Stimulated activated CD8-positive, alpha-beta memory T cell treated with anti-CD3 and anti-CD28 coated beads, Interleukin-7, amount 100 ng/mL, for 1 hour (primary cell): ENCODE results near the gene LGALS7.
"Not testable (repeated sequence)": the region's sequence is repeated elsewhere in the genome, so short reads cannot be mapped to it uniquely, and the experiment has no call there.

ENCODE experiments used
- DNase-seq, 2 donors: peaks; one replicate each; pipeline ENCODE4 v3.0.0-alpha.2; 2020; ENCODE audit warnings: low read depth in 2 of 2

Gene LGALS7

GRCh38 chr19:38799104-38799503 is 25.8 kb upstream of the LGALS7 start:
- no peak for DNase-seq

- DNase-seq: not testable (repeated sequence)
Observed at GRCh38 chr19:38797781-38798180, 24.5 kb upstream of the LGALS7 start.

- no peak for DNase-seq
Observed at GRCh38 chr19:38796154-38796553, 22.8 kb upstream of the LGALS7 start.

- no peak for DNase-seq
Observed at GRCh38 chr19:38795549-38795948, 22.2 kb upstream of the LGALS7 start.

DNA sequence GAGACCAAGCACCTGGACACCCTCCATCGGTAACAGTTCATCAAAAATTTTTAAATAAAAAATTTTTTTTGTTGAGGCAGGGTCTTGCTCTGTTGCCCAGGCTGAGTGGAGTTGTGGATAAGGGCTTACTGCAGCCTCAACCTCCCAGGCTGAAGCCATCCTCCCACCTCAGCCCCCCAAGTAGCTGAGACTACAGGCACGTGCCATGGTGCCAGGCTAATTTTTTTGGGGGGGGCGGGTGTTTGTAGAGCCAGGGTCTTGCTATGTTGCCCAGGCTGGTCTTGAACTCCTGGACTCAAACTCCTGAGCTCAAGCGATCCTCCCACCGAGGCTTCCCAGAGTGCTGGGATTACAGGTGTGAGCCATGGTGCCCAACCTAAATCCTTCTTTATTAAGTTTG is 20.4 kb upstream of the LGALS7 start:
- no peak for DNase-seq

DNA sequence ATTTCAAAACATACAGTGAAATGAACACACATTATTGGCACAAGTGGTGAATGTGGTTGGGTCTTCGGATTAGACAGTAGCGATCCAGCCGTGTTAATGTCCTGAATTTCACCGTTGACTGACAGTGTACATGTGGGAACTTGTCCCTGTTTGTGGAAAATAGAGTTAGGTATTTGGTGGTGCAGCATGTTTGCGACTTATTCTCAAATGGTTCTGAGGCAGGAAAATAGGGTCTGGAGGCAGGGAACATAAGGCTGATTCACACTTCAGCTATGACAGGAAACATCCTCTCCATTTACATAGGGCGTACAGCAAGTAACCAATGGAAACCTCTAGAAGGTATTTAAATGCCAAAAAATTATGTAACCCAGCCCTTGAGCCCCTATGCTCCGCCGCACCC is 19.9 kb upstream of the LGALS7 start:
- no peak for DNase-seq

- DNase-seq: peak in 1 of 2 donors; percentile 15
Observed at GRCh38 chr19:38792250-38793111, 19.2 kb upstream of the LGALS7 start.

DNA sequence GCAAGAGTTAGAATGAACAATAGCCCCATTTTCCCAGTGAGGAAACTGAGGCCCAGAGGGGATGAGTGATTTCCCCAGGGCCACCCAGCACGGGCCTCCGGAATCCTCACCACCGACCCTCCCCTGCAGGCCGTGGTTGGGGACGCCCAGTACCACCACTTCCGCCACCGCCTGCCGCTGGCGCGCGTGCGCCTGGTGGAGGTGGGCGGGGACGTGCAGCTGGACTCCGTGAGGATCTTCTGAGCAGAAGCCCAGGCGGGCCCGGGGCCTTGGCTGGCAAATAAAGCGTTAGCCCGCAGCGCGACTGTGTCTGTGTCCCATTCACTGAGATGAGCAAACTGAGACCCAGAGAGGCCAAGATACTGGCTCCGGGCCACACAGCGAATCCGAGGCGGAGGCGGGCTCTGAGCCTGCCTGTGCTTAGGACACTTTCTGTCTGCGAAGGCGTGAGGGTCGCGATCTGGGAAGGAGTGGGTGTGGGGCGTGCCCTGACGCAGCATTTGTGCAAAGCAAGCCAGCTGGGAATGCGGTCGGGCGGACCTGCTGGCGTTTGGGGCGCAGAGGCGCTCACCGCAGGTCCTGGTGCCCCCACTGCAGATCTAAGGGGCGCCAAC is 18.2 kb upstream of the LGALS7 start:
- not testable (repeated sequence) for DNase-seq

DNA sequence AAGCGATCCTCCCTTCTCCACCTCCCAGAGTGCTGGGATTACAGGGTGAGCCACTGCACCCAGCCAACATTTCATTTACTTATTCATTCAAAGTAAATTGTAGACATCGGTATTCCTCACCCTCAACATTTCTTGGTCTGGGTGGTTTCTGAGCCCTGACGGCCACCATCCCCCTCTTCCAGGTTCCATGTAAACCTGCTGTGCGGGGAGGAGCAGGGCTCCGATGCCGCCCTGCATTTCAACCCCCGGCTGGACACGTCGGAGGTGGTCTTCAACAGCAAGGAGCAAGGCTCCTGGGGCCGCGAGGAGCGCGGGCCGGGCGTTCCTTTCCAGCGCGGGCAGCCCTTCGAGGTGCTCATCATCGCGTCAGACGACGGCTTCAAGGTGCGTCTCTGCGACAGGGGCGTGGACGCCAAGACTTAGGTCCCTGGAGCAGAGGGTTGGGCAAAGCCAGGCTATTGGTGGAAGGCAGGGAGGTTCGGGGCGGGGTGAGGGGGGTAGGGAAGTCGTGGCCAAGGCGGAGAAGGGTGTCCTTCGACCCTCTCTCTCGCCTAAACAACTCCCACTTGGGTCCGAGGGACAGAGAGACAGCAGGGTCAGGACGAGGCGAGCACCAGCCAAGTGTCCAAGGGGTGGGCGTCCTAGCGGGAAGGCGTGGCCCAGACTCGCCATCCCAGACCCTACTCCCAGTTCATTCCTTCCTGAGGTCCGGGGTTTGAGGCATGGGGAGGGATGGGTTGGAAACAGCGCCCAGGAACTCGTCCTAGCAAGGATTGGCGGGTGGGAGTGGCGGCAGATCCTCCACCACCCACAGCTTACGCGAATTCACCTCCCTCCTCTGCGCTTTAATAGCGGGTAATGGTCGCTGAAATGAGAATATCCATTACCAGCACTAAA is 17.4 kb upstream of the LGALS7 start:
- DNase-seq: not testable (repeated sequence)

GRCh38 chr19:38788478-38789243 is 15.3 kb upstream of the LGALS7 start, which contains the start of gene LGALS7B:
LGALS7B (plus strand) TSS chr19:38789200; CDS start chr19:38789227, 27 bp downstream.
- DNase-seq: no peak

GRCh38 chr19:38786572-38787265 is 13.4 kb upstream of the LGALS7 start:
- DNase-seq: no peak

DNA sequence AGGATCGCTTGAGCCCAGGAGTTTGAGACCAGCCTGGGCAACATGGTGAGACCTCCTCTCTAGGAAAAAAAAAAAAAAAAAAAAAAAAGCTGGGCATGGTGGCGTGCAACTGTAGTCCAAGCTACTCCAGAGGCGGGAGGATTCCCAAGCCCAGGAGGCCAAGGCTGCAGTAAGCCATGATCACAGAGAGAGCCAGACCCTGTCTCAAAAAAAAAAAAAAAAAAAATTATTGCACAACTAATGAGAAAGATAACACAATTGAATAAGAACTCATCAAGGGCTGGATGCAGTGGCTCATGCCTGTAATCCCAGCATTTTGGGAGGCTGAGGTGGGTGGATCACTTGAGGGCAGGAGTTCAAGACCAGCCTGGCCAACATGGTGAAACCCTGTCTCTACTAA is 12.7 kb upstream of the LGALS7 start:
- DNase-seq: not testable (repeated sequence)

DNA sequence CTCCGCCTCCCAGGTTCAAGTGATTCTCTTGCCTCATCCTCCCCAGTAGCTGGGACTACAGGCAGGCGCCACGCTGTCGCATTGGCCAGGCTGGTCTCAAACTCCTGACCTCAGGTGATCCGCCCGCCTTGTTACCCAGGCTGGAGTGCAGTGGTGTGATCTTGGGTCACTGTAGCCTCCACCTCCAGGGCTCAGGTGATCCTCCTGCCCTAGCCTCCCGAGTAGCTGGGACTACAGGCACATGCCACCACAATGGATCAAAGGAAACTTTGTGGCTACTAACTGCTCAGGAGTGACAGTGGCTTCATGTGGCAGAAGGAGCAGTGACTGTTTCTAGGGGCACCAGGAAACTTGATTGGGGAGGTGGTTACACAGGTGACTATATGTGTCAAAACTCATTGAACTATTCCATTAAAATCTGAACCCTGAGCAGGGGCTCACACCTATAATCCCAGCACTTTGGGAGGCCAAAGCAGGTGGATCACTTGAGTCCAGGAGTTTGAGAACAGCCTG is 11.9 kb upstream of the LGALS7 start:
- DNase-seq: no peak

DNA sequence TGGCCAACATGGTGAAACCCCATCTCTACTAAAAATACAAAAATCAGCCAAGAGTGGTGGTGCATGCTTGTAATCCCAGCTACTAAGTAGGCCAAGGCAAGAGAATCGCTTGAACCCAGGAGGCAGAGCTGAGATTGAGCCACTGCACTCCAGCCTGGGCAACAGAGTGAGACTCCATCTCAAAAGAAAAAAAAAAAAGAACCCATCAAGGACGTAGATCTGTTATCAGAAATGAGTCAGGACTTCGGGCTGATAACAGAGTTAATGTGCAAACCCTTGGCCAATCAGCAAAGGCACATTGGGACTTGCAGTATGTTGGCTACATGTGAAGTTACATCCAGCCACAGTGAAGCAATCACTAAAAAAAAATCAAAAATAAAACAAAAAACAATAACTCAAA is 10.9 kb upstream of the LGALS7 start:
- DNase-seq: no peak

DNA sequence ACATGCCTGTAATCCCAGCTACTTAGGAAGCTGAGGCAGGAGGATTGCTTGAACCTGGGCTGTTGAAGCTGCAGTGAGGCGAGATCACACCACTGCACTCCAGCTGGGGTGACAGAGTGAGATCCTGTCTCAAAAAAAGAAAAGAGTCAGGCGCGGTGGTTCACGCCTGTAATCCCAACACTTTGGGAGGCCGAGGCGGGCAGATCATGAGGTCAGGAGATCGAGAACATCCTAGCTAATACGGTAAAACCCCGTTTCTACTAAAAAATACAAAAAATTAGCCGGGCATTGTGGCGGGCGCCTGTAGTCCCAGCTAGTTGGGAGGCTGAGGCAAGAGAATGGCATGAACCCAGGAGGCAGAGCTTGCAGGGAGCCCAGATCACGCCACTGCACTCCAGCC is 8.9 kb upstream of the LGALS7 start:
- DNase-seq: not testable (repeated sequence)

- DNase-seq: no peak
Observed at GRCh38 chr19:38781058-38781457, 7.7 kb upstream of the LGALS7 start.

DNA sequence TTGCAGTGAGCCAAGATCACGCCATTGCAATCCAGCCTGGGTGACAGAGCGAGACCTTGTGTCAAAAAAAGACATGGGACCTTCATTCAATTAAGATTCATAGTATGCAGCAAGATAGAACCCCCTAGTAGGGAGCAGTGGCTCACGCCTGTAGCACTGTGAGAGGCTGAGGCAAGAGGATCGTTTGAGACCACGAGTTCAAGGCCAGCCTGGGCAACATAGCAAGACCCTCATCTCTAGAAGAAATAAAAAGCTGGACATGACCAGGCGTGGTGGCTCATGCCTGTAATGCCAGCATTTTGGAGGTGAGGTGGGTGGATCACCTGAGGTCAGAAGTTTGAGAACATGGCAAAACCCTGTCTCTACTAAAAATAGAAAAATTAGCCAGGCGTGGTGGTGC is 7.1 kb upstream of the LGALS7 start:
- DNase-seq: no peak

DNA sequence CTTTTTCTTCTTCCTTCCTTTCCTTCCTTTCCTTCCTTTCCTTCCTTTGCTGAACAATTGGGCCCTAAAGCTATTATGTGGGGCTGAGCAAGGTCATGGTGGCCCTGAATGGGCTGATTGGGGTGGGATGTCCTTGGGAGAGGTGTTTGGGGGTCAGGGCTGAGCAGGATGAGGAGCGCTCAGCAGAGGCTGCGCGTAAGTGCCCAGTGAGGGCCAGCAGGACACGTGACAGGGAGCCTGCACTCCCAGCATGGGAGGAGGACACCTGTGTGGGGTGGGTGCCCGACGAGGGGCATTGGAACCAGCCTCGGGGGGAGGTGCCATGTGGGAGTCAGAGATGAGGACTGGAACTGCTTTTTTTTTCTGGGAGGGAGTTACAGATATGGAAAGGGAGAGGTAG is 5.4 kb upstream of the LGALS7 start:
- no peak for DNase-seq

- DNase-seq: no peak
Observed at GRCh38 chr19:38774181-38774950, 1.0 kb upstream of the LGALS7 start.

GRCh38 chr19:38771569-38771968 is 1.7 kb downstream of the LGALS7 start:
- DNase-seq: not testable (repeated sequence)
